C4-2B (cell line): Measurements from ENCODE around the gene RGS7BP.

Experiments used
- CTCF ChIP-seq: fragments of 450-650 bp; conservative IDR thresholded peaks from 2 replicates; pipeline ENCODE4 v1.5.1; 2017; ENCODE audit warnings: mild to moderate bottlenecking
- ZFX ChIP-seq: fragments of 450-650 bp; IDR thresholded peaks from 2 replicates; pipeline ENCODE4 v1.6.1; 2017

- TF ChIP-seq CTCF = no peak
- no peak for TF ChIP-seq ZFX
Measured at GRCh38 chr5:64629841-64630240, 124.0 kb downstream of the RGS7BP start.
